ENCODE data around the gene GPR12.

The GPR12 gene, protein sequence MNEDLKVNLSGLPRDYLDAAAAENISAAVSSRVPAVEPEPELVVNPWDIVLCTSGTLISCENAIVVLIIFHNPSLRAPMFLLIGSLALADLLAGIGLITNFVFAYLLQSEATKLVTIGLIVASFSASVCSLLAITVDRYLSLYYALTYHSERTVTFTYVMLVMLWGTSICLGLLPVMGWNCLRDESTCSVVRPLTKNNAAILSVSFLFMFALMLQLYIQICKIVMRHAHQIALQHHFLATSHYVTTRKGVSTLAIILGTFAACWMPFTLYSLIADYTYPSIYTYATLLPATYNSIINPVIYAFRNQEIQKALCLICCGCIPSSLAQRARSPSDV

DNA sequence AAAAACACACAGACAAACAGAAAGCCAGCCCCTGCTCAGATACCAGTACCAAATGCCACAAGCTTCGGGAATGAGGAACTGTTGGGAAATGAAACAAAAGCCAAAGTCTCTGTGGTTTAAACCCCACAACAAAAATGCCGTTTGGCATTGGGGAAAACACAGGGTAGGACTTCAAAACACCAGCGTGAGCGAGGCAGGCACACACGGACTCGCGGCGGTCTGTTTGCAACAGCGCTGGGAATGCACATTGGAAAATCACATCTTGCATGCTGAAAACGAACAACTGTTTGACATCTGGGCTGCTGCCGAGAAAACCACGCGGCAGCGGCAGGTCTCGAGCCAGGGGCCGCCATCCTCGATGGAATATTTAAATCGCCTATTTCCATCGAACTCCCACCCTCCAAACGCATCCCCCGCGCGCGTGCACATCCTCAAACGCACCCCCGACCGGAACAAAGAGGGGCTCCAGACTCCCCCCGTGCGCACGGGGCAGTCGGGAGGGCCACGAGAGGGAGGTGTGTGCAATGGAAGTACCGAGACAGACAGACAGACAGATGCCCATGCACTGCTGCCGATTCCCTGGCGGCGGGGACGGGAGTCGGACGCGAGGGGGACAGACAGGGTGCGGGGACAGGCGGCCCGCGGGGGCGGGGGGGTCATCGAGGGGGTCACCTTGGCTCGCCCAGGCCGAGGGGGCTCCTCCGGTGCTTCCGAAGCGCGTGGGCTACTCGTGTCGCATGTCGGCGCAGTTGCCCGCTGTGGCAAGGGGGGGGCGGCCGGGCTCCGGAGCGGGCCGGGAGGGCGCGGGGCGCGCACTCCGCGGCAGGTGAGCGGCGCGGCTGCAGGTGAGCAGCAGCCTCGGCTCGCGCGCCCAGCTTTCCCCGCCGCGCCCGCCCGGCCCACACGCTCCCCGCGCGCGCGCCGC, at the start of gene GPR12:
GPR12 (minus strand) TSS at position 880 of the 925 bp plus-strand sequence. CDS start 959 bp downstream, outside the sequence.
- ATAC-seq (replicated peaks) (peak; percentile 25 to 34), DNase-seq (no peak)
- no peaks in the 10 kb centered on the region for H3K9me3 Mint-ChIP-seq
- H3K27me3 Mint-ChIP-seq, result peaks cover 44 to 54% of the 10 kb centered on the region in 2 donors
- peak within 1 kb of the TSS; percentile 79 to 83 for H3K4me3 Mint-ChIP-seq
- no peak within 1 kb of the TSS for H3K27ac Mint-ChIP-seq
- H3K36me3 Mint-ChIP-seq, result no peaks in the 10 kb centered on the region
- peaks cover 10 to 15% of the 10 kb centered on the region in 2 donors for H3K4me1 Mint-ChIP-seq

DNA sequence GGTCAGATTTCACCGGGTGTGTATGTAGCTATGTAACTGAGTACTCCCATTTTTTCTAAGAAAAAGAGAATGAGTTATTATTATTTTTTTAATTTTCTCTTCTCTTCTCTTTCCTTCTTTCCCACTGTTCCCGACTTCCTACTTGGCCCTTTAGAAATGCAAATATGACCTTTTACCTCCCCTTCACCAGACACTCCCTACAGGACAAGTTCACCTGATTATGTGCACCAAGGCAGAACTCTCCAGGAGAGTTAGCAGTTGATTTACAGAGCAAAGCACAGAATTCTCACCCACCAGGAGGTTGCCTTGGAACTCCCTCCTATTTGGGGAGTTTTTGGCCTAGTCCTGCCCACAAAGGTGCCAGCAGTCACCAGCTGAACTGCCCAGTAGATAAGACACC, 49.5 kb upstream of the GPR12 start:
- no peak for ATAC-seq (replicated peaks)
- Mint-ChIP-seq H3K4me3 (no peak overlapping the region), H3K27me3 (peaks cover 45% of the 10 kb centered on the region in 2 donors), H3K27ac (no peak overlapping the region), H3K9me3 (peaks cover under 1 to 2% of the 10 kb centered on the region in 2 donors), H3K36me3 (peaks cover 0 to under 1% of the 10 kb centered on the region in 2 donors), H3K4me1 (no peaks in the 10 kb centered on the region)
- no peak for DNase-seq

DNA sequence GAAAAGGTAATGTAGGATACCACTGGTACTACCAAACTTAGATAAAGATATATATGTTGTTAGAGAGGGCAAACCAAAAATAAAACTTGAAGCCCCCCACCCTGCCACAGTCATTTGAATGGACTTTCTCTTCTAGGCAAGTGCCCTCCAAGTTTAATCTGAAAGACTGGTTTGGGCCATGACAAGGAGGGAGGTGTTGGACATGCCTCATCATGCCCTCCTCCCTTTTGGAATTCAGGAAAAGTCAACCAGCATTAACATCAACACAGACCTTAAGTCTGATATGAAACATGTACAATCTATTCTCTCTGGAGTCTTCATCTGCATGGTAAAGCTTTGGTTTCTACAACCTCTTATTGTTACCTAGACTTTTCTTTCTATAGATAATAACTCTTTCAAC, 46.3 kb upstream of the GPR12 start:
- no peak for DNase-seq
- no peak overlapping the region for H3K4me3 Mint-ChIP-seq
- H3K9me3 Mint-ChIP-seq, result peaks cover 11% of the 10 kb centered on the region in 2 donors
- peaks cover 43 to 54% of the 10 kb centered on the region in 2 donors for H3K27me3 Mint-ChIP-seq
- H3K36me3 Mint-ChIP-seq, result peaks cover 2 to 4% of the 10 kb centered on the region in 2 donors
- H3K4me1 Mint-ChIP-seq, result no peaks in the 10 kb centered on the region
- ATAC-seq (replicated peaks), result no peak
- no peak overlapping the region for H3K27ac Mint-ChIP-seq

DNA sequence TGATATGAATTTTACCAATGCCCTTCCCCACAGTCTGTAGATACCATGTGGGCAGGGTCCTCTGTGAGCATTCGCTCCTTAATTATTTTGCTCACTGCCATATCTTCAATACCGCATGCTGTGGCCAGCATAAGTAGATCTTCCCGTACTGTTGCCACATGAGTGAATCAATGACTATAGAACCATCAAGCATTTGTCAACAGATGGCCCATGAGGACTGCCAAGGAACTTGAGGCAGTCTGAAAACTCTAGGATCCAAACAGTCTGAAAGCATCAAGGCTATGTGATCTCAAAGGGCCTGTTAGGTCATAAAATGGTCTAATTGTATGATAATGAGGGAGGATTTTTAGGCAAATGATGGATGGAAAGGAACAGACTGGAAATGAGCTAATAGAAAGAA, 27.4 kb upstream of the GPR12 start:
- H3K27me3 Mint-ChIP-seq, result peaks cover 5 to 9% of the 10 kb centered on the region in 2 donors
- H3K4me1 Mint-ChIP-seq, result peaks cover 7 to 18% of the 10 kb centered on the region in 2 donors
- H3K4me3 Mint-ChIP-seq, result no peak overlapping the region
- ATAC-seq (replicated peaks) (no peak), DNase-seq (no peak)
- H3K36me3 Mint-ChIP-seq, result no peaks in the 10 kb centered on the region
- H3K27ac Mint-ChIP-seq, result no peak overlapping the region
- peaks cover 0 to 3% of the 10 kb centered on the region in 2 donors for H3K9me3 Mint-ChIP-seq

DNA sequence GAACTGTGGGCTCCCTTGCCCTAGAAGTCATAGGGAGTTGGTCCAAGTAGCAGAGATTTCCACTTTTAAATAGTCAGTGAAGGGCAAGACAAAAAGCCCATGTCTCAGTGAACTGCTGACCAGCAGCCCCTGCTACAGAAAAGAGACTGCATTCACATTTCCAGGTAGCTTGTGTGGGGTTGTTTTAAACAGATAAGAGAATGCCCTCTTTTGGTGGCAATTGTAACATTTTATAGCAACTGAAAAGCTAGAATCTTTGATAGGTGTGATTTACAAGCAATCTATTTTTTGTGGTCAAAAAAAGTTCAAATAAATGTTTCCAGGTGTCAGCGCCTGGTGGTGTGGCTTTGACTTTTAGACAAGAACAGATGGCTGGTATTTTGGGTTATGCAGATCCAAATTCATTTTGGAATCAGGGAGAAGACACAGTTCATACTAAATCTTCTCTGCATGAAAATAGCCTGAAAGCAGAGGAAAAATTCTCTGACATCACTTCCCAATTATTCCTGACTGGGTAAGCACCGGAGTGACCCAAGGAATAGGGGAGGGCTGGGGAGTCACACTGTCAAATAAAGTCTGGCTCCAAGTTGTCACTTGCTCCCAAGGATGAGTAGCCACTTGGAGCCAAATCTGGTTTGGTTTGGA, 26.2 kb upstream of the GPR12 start:
- Mint-ChIP-seq H3K27me3 (peaks cover 0 to under 1% of the 10 kb centered on the region in 2 donors), H3K27ac (no peak overlapping the region), H3K4me1 (peaks cover 7 to 18% of the 10 kb centered on the region in 2 donors), H3K9me3 (peaks cover 4 to 7% of the 10 kb centered on the region in 2 donors), H3K36me3 (no peaks in the 10 kb centered on the region), H3K4me3 (no peak overlapping the region)
- ATAC-seq (replicated peaks) (no peak), DNase-seq (no peak)

DNA sequence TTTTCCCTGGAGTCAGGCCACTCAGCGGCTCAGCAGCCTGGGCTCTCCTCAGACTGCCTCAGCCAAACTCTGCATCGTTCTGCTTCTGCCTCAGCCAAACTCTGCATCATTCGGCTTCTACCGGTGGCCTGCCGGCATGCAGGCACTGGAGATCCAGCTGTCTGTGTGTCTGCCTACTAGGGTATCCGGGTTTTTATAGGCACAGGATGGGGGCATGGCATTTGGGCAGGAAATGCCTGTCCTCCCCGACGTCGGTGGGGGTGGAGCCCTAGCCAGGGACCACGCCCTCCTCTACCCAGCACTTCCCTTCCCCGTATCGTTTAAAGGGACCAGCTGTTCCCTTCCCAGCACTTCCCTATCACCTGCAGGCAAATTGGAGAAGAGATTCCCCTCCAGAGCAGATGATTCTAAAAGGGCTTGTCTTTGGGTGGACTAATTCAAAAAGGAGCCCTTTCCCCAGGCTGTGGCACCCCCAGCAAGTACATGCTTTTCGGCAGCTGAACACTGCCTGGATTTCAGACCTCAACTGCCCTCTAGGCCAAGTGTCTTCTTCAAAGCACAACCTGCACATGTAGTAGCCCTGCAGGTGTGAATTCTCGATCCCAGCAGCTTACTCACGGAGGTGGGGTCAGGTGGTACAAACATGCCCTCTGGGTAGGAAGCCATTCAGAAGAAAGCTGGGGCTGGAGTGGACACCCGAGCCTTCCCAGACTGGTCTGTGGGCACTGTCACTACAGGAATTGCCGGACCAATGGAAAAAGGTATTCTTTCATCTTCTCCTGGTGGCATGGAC, 25.4 kb upstream of the GPR12 start:
- H3K9me3 Mint-ChIP-seq, result peaks cover 4 to 7% of the 10 kb centered on the region in 2 donors
- peak overlapping the region; percentile 22 for H3K27ac Mint-ChIP-seq
- H3K4me1 Mint-ChIP-seq, result peaks cover 7 to 18% of the 10 kb centered on the region in 2 donors
- DNase-seq (peak; percentile 46), ATAC-seq (replicated peaks) (peak; percentile 76 to 79)
- no peaks in the 10 kb centered on the region for H3K36me3 Mint-ChIP-seq
- H3K4me3 Mint-ChIP-seq, result peak overlapping the region; percentile 74 to 84
- H3K27me3 Mint-ChIP-seq, result no peaks in the 10 kb centered on the region

DNA sequence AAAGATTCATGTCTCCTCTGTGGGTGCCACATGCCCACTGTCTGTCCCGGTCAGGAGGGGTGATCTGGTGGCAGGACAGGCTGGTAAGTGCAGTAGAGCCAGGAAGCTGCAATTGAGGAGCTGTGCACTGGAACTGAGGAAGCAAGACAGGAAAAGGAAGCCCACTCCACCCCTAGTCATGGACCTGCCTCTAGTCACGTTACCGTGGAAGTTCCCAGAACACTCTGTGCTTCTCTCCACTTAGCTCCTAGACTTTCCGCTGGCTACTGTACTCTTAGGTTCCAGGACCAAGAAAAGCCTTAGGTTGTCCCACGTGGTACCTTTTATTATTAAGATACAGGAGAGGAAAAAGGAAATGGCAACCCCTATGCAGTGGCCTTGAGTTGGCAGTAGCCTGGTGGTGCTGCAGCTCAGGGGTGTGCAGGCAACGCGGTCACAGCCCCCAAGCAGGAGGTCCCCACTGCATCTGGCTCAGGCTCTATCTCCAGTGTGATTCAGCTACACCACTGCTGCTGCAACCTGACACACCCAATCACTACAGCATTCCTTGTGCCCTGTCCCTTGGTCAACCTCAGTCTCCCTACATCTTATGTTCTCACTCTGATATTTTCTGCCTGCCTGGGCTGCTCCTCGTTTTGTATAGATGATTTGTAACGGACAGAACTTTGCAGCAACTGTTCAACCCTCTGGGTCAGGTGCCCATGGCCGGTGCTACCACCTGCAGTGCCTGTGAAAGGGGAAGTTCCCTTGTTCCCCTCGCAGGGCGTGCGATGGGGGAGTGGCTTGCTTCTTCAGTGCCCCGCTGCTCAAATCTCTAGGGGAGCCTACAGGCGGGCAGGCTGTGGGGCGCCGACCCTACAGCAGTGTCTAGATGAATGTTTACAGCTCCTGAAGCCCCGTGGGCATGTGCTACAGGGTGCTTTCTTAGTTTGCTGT, 24.4 kb upstream of the GPR12 start:
- ATAC-seq (replicated peaks) (peak; percentile 92 to 93), DNase-seq (peak; percentile 46)
- no peaks in the 10 kb centered on the region for H3K36me3 Mint-ChIP-seq
- H3K27ac Mint-ChIP-seq, result no peak overlapping the region
- H3K4me3 Mint-ChIP-seq, result peak overlapping the region; percentile 74 to 84
- H3K9me3 Mint-ChIP-seq, result peaks cover 4 to 7% of the 10 kb centered on the region in 2 donors
- H3K27me3 Mint-ChIP-seq, result no peaks in the 10 kb centered on the region
- peaks cover 7 to 18% of the 10 kb centered on the region in 2 donors for H3K4me1 Mint-ChIP-seq

DNA sequence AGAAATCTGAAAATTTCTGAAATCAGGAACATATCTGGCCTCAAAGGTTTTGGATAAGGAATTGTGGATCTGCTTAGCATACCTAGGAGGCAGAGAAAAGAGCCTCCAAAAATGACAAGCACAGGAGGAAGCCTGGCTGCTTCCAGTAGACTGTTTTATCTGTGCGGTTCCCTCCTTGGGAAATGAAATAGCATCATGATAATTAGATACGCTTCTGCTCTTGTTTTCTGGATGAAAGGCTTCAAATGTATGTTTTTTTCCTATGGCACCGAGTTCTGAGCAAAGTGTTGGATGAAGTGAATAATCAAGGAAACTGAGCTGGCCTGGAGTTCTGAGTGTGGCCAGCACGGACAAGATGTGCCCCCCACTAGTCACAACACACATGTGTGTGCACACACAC, 19.8 kb upstream of the GPR12 start:
- ATAC-seq (replicated peaks) (no peak), DNase-seq (no peak)
- H3K36me3 Mint-ChIP-seq, result no peaks in the 10 kb centered on the region
- no peak overlapping the region for H3K4me3 Mint-ChIP-seq
- H3K27me3 Mint-ChIP-seq, result peaks cover 0 to 8% of the 10 kb centered on the region in 2 donors
- peaks cover 7 to 9% of the 10 kb centered on the region in 2 donors for H3K4me1 Mint-ChIP-seq
- no peak overlapping the region for H3K27ac Mint-ChIP-seq
- peaks cover 6 to 7% of the 10 kb centered on the region in 2 donors for H3K9me3 Mint-ChIP-seq

DNA sequence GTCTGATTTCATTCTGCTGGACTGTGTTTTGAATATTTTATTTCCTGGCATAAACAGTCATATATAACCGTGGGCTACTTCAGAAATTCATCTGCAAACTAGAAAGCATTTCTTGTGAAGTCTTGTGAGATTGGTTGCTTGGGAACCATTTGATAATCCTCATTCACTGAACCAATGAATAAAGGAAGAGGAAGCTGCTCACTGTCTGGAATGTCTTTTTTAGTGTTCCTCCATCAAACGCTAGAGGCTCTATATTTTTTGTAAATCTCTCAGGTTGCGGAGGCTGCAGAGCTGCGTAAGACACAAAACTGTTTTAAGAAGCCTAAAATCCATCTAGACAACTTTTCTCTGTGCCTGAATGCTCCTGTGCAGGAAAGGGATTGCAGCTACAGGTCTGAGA, 18.7 kb upstream of the GPR12 start:
- Mint-ChIP-seq H3K27me3 (peaks cover 0 to 8% of the 10 kb centered on the region in 2 donors), H3K4me3 (no peak overlapping the region), H3K9me3 (peaks cover 6 to 7% of the 10 kb centered on the region in 2 donors), H3K4me1 (no peaks in the 10 kb centered on the region), H3K36me3 (no peaks in the 10 kb centered on the region), H3K27ac (no peak overlapping the region)
- ATAC-seq (replicated peaks) (no peak), DNase-seq (no peak)

DNA sequence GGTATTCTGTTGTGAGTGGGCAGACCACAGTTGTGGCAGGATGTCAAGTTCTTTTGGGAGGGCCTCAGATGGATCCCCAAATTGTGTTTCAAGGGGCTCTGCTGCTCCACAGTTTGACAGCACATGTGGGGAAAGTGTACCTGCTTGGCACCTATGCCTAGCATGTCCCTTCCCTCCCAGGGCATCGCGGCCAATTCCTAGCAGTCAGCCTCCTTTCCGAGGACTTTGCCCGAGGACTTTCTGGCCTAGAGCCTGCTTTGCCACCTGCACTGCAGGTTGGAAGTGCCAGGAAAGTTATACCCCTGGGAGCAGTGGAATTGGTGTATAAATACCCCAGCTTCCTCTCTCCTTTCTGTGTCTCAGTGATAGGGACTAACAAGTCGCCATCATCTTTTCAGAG, 11.9 kb upstream of the GPR12 start:
- no peaks in the 10 kb centered on the region for H3K36me3 Mint-ChIP-seq
- H3K27me3 Mint-ChIP-seq, result peaks cover 0 to 4% of the 10 kb centered on the region in 2 donors
- ATAC-seq (replicated peaks) (no peak), DNase-seq (no peak)
- peaks cover 0 to 2% of the 10 kb centered on the region in 2 donors for H3K9me3 Mint-ChIP-seq
- no peak overlapping the region for H3K27ac Mint-ChIP-seq
- H3K4me3 Mint-ChIP-seq, result no peak overlapping the region
- no peaks in the 10 kb centered on the region for H3K4me1 Mint-ChIP-seq

DNA sequence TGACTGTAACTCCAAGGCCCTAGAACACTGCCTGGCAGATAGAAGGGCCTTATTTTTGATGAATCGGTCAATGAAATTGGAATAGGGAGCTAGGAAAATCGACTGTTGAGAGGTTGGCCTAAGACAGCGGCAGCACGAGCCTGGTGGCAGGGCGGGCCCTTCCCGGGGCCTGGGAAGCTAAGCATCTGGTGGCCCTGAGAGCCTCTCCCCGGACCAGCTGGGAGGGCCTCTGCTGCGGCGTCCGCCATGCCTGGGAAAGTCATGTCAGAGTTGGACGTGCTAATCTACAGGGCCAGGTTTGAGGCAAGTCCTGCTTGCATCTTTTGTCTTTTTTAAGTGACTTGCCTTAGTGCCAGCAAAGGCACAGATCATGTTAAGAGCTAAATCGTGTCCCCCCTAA, 11.2 kb upstream of the GPR12 start:
- Mint-ChIP-seq H3K27me3 (peaks cover 0 to 4% of the 10 kb centered on the region in 2 donors), H3K4me3 (no peak overlapping the region), H3K9me3 (no peaks in the 10 kb centered on the region), H3K27ac (no peak overlapping the region), H3K4me1 (no peaks in the 10 kb centered on the region), H3K36me3 (no peaks in the 10 kb centered on the region)
- DNase-seq, result no peak
- no peak for ATAC-seq (replicated peaks)

DNA sequence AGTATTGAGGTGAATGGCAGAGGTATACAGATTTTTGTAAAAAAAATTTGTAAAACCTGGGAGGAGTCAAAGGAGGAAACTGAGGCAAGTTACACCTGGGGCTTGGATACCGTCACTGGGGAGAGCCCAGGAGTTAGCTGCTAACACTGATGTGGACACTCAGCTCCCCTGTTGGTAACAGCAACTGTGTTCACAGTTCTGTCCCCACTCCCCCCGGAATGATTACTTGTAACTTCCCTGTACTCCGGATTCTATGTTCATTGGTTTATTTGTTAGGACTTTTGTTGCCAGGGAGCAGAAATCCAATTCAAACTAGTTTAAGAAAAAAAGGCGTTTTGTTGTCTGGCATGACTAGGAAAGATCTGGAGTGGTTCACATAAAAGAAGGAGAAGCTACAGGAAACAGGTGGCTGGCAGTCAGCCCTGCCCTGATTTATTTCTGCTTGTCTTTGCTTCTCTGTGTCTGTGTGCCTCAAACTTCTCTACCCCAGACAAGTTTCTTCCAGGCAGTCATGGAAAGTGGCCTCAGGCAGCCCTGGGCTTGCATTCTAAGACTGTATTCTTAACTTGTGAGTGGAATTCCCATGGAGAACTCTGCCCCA, 2.3 kb upstream of the GPR12 start:
- no peak overlapping the region for H3K27ac Mint-ChIP-seq
- ATAC-seq (replicated peaks) (no peak), DNase-seq (no peak)
- H3K36me3 Mint-ChIP-seq, result no peaks in the 10 kb centered on the region
- H3K4me1 Mint-ChIP-seq, result peaks cover 10 to 15% of the 10 kb centered on the region in 2 donors
- peaks cover 43 to 58% of the 10 kb centered on the region in 2 donors for H3K27me3 Mint-ChIP-seq
- H3K9me3 Mint-ChIP-seq, result no peaks in the 10 kb centered on the region
- no peak overlapping the region for H3K4me3 Mint-ChIP-seq
